T-cell (primary cell): ENCODE data around the gene RHOBTB3. TPM values are rescaled to one million over a fixed set of nuclear protein-coding genes. Genes with fewer than 3 reads are reported as not detected.
"Not testable (repeated sequence)": the region's sequence is repeated elsewhere in the genome, so short reads cannot be mapped to it uniquely, and the experiment has no call there.

ENCODE experiments used
- ATAC-seq, 4 experiments: fragments of 200-7000 bp in 3 of 4; fragments of 150-1000 bp in 1 of 4; cut with Tn5 transposase; replicated peaks in 1 of 4; 1 replicate in 3 of 4; 2 replicates in 1 of 4; pipeline ENCODE4 v1.10.0; 2021; ENCODE audit warnings: moderate library complexity in 3 of 4, mild to moderate bottlenecking in 2 of 4, moderate number of reproducible peaks in 1 of 4
- CTCF ChIA-PET, 2 donors: fragments of 300-600 bp; sonication (Branson Sonifier 250); formaldehyde crosslinking; loops; one replicate each; lab custom pipeline; 2022; ENCODE audit warnings: antibody characterized with exemption in 2 of 2; lab: Charles Lee
- POLR2A ChIA-PET, 2 donors: fragments of 300-600 bp; sonication (Branson Sonifier 250); formaldehyde crosslinking; loops; one replicate each; lab custom pipeline; 2022; ENCODE audit warnings: antibody characterized with exemption in 2 of 2; lab: Charles Lee
- DNase-seq, 35 experiments: peaks; one replicate each; pipeline versions ENCODE4 v3.0.0 to v3.0.0-alpha.2; 2013 to 2023
- H3K27ac ChIP-seq: one replicate; pipeline ENCODE4 v1.5.1; 2013; ENCODE audit warnings: low read length
- H3K27me3 ChIP-seq, 2 experiments: replicated peaks in 1 of 2; 1 replicate in 1 of 2; 2 replicates in 1 of 2; pipeline versions ENCODE4 v1.6.1 to v1.7.0; 2013; ENCODE audit warnings: low read length in 1 of 2, mixed read lengths in 1 of 2; ENCODE audit not compliant: control insufficient read depth in 2 of 2, insufficient read depth in 2 of 2; ENCODE audit errors: extremely low read depth in 1 of 2
- H3K36me3 ChIP-seq, 2 donors: 1 replicate in 1 of 2; 2 replicates in 1 of 2; pipeline versions ENCODE4 v1.6.1 to v1.7.0; 2013; ENCODE audit warnings: low read length in 1 of 2; ENCODE audit not compliant: control insufficient read depth in 2 of 2, insufficient read depth in 1 of 2; ENCODE audit errors: extremely low read depth in 1 of 2
- H3K4me1 ChIP-seq, 2 experiments: 1 replicate in 1 of 2; 2 replicates in 1 of 2; pipeline versions ENCODE4 v1.6.1 to v1.7.0; 2013; ENCODE audit warnings: low read length in 2 of 2, mixed read lengths in 1 of 2; ENCODE audit not compliant: insufficient read depth in 2 of 2, control insufficient read depth in 1 of 2; ENCODE audit errors: extremely low read depth in 1 of 2
- H3K4me3 ChIP-seq, 2 donors: 1 replicate in 1 of 2; 2 replicates in 1 of 2; pipeline versions ENCODE4 v1.5.1 to v1.7.0; 2013; ENCODE audit warnings: mild to moderate bottlenecking in 2 of 2, low read length in 1 of 2, moderate library complexity in 1 of 2; ENCODE audit not compliant: control insufficient read depth in 1 of 2; ENCODE audit errors: extremely low read depth in 1 of 2
- H3K9me3 ChIP-seq: 2 replicates; pipeline ENCODE4 v1.7.0; 2013
- H3K27ac Mint-ChIP-seq, 2 donors: one replicate each; pipeline ENCODE4 v1.8.0; 2020 to 2021; ENCODE audit warnings: mild to moderate bottlenecking in 2 of 2, mixed read lengths in 2 of 2
- H3K27me3 Mint-ChIP-seq, 2 donors: one replicate each; pipeline ENCODE4 v1.8.0; 2021 to 2022; ENCODE audit warnings: mixed read lengths in 2 of 2
- H3K36me3 Mint-ChIP-seq: one replicate; pipeline ENCODE4 v1.8.0; 2021; ENCODE audit warnings: mixed read lengths
- H3K4me1 Mint-ChIP-seq, 3 donors: one replicate each; pipeline ENCODE4 v1.8.0; 2020 to 2022; ENCODE audit warnings: mixed read lengths in 3 of 3, mild to moderate bottlenecking in 1 of 3
- H3K4me3 Mint-ChIP-seq, 3 donors: one replicate each; pipeline ENCODE4 v1.8.0; 2020 to 2022; ENCODE audit warnings: mild to moderate bottlenecking in 3 of 3, mixed read lengths in 3 of 3, moderate library complexity in 3 of 3
- H3K9me3 Mint-ChIP-seq, 3 donors: one replicate each; pipeline ENCODE4 v1.8.0; 2020 to 2022; ENCODE audit warnings: mixed read lengths in 3 of 3
- WGBS: methylation state at CpG from one replicate; pipeline ENCODE4 v1.1.5; 2013; ENCODE audit warnings: missing lambda C conversion rate; ENCODE audit not compliant: insufficient coverage; 5-methylcytosine and 5-hydroxymethylcytosine counted together
- total RNA-seq, 35 experiments: library from RNA in 6 of 35; stranded (reverse) in 6 of 35; fragments of 120-200 nt in 1 of 35; gene quantifications; one replicate each; pipeline versions ENCODE4 v1.2.1 to v1.2.4 and lab custom pipeline; 2013 to 2026

The RHOBTB3 gene
- total RNA-seq, 5 donors from 2014 or later (not counting 1 experiment from before 2014, with no cell fraction given): 2.6 to 4.8 (median 3.6) TPM

DNA sequence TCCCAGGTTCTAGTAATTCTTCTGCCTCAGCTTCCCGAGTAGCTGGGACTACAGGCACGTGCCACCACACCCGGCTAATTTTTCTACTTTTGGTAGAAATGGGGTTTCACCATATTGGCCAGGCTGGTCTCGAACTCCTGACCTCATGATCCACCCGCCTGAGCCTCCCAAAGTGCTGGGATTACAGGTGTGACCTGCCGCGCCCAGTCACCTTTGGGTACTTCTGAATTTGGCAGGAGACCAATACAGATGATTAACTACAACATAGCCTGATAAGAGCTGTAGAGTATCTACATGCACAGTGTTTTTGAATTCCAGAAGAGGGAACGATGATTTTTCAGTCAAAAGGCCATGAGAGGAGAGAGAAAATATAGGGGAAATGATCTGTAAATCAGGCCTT, 81.9 kb downstream of the RHOBTB3 start:
- H3K4me3 Mint-ChIP-seq, H3K9me3 Mint-ChIP-seq, H3K9me3 ChIP-seq, H3K27me3 Mint-ChIP-seq, ATAC-seq, H3K27ac ChIP-seq, H3K27me3 ChIP-seq, H3K4me3 ChIP-seq, DNase-seq, CTCF ChIA-PET: not testable (repeated sequence)
- Histone ChIP-seq H3K4me1 (peaks cover 65 to 76% of the 10 kb centered on the region in 2 experiments), H3K36me3 (peaks cover 4 to 62% of the 10 kb centered on the region in 2 donors)
- peaks cover 94 to 98% (median 97%) of the 10 kb centered on the region in 3 donors for H3K4me1 Mint-ChIP-seq
- WGBS: 100% methylated on average over 4 of the region's 8 CpGs
- peak overlapping the region; percentile 4 to 98 for H3K27ac Mint-ChIP-seq
- POLR2A ChIA-PET: interaction anchor here (0.6 to 1.4 kb wide), 3 partner anchors 9 to 138 kb away, joined by 3 to 5 read pairs (median 4); no protein-coding TSS in a partner anchor
- H3K36me3 Mint-ChIP-seq: peaks cover 41% of the 10 kb centered on the region

DNA sequence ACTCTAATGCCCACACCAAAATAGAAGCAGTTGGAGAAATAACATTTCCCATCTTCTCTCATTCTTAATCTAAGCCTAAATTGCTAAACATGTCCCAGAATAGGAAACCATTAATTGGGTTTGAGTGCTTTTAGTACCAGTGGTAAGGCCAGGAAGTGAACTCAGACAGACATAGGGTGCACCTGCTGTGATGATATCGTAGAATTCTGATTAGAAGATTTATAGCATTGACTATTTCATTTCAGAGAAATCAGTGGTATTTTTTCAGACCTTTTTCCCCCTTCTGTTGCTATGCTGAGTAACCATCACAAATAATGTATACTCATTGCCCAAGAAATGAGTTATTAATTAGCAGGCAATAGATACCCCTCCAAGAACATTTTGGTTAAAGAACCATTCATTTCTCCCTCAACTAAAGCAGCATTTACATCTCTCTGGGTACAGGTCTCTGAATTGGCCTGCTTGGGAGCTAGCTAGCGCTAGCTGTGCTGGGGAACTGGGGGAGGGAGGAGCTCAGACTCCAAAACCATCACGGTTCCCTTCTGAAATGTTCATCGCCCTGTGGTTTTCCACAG, 84.1 kb downstream of the RHOBTB3 start:
- peak overlapping the region; percentile 91 to 97 for H3K27ac Mint-ChIP-seq
- no peaks in the 10 kb centered on the region for H3K9me3 Mint-ChIP-seq
- H3K4me3 ChIP-seq: no peak overlapping the region
- WGBS: 80% methylated on average over 1 of the region's 4 CpGs
- H3K4me3 Mint-ChIP-seq: peak overlapping the region in 2 of 3 donors; percentile 28 to 98
- no peaks in the 10 kb centered on the region for H3K27me3 ChIP-seq
- H3K4me1 ChIP-seq: peaks cover 60 to 74% of the 10 kb centered on the region in 2 experiments
- no peaks in the 10 kb centered on the region for H3K27me3 Mint-ChIP-seq
- H3K4me1 Mint-ChIP-seq: peaks cover 90 to 94% (median 93%) of the 10 kb centered on the region in 3 donors
- H3K9me3 ChIP-seq: no peaks in the 10 kb centered on the region
- peaks cover 41% of the 10 kb centered on the region for H3K36me3 Mint-ChIP-seq
- ChIA-PET CTCF (interaction anchor here (0.9 to 2.3 kb wide), 4 partner anchors 7 to 34 kb away, joined by 3 to 14 read pairs (median 6); partner anchors contain the start of gene GLRX (in 1 of the 2)), POLR2A (no interaction called here)
- ATAC-seq (no peak), DNase-seq (no peak)
- H3K27ac ChIP-seq: peak overlapping the region; percentile 86
- H3K36me3 ChIP-seq: peaks cover 4 to 59% of the 10 kb centered on the region in 2 donors

DNA sequence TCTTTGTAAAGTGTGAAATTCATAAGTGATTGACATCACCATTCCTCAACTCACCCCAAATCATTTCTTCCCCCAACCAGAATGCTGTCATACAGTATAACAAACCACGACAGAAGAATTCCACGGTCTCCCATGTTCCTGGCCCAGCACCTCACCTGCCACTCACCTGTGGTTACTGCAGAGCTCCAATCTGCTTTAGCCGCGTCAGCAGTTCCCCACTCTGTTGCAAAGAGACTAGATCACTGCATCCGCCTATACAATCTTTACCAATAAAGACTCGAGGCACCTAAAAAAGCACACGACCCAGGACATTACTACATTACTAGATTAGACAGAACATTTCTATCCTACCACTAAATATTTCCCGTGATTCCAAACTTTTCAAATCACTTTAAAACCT, 85.2 kb downstream of the RHOBTB3 start:
- H3K27ac Mint-ChIP-seq: peak overlapping the region; percentile 91 to 97
- peaks cover 57 to 75% of the 10 kb centered on the region in 2 experiments for H3K4me1 ChIP-seq
- no peaks in the 10 kb centered on the region for H3K27me3 ChIP-seq
- peaks cover 41% of the 10 kb centered on the region for H3K36me3 Mint-ChIP-seq
- 75% methylated on average over 6 of the region's 8 CpGs for WGBS
- peaks cover 88 to 93% (median 90%) of the 10 kb centered on the region in 3 donors for H3K4me1 Mint-ChIP-seq
- peaks cover 4 to 59% of the 10 kb centered on the region in 2 donors for H3K36me3 ChIP-seq
- peak overlapping the region; percentile 86 for H3K27ac ChIP-seq
- H3K4me3 Mint-ChIP-seq: peak overlapping the region; percentile 98 to 99 (median 98)
- ATAC-seq: no peak
- DNase-seq: no peak
- H3K9me3 Mint-ChIP-seq: no peaks in the 10 kb centered on the region
- H3K4me3 ChIP-seq: no peak overlapping the region
- H3K9me3 ChIP-seq: no peaks in the 10 kb centered on the region
- H3K27me3 Mint-ChIP-seq: no peaks in the 10 kb centered on the region
- ChIA-PET CTCF (interaction anchor here (0.6 to 3.0 kb wide), 4 partner anchors 7 to 35 kb away, joined by 3 to 18 read pairs (median 9); no protein-coding TSS in a partner anchor), POLR2A (interaction anchor here in 1 of 2 donors (0.6 kb wide), 1 partner anchor 143 kb away, joined by 3 read pairs; no protein-coding TSS in a partner anchor)

DNA sequence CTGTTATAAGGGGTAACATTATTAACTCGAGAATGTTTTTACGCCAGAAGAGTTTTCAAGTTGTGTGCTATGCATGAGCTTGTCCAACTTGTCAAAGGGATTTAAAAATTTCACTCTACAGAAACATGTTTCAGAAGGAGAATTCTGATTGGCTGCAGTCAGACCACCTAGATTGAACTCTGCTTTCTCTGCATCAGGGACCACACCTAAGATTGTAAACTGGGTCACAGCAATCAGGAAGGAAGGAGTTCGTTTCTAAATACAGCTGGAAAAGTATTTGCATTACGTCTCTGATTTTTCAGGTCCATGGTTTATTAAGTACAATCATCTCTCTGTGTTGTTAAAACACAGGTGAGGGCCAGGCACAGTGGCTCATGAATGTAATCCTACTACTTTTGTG, 85.6 kb downstream of the RHOBTB3 start:
- H3K36me3 Mint-ChIP-seq: peaks cover 37% of the 10 kb centered on the region
- ATAC-seq (no peak), DNase-seq (no peak)
- ChIA-PET CTCF (interaction anchor here (1.2 to 3.0 kb wide), 3 partner anchors 7 to 35 kb away, joined by 4 to 18 read pairs (median 14); no protein-coding TSS in a partner anchor), POLR2A (interaction anchor here in 1 of 2 donors (0.6 kb wide), 1 partner anchor 143 kb away, joined by 3 read pairs; no protein-coding TSS in a partner anchor)
- Histone ChIP-seq H3K4me1 (peaks cover 54 to 70% of the 10 kb centered on the region in 2 experiments), H3K4me3 (peak overlapping the region; percentile 39 to 72), H3K36me3 (peaks cover 4 to 56% of the 10 kb centered on the region in 2 donors), H3K9me3 (no peaks in the 10 kb centered on the region), H3K27ac (peak overlapping the region; percentile 86), H3K27me3 (no peaks in the 10 kb centered on the region)
- 30% methylated on average over 2 of the region's 4 CpGs for WGBS
- no peaks in the 10 kb centered on the region for H3K9me3 Mint-ChIP-seq
- peak overlapping the region; percentile 91 to 97 for H3K27ac Mint-ChIP-seq
- peaks cover 86 to 89% (median 87%) of the 10 kb centered on the region in 3 donors for H3K4me1 Mint-ChIP-seq
- H3K4me3 Mint-ChIP-seq: peak overlapping the region; percentile 98 to 99 (median 98)
- no peaks in the 10 kb centered on the region for H3K27me3 Mint-ChIP-seq

DNA sequence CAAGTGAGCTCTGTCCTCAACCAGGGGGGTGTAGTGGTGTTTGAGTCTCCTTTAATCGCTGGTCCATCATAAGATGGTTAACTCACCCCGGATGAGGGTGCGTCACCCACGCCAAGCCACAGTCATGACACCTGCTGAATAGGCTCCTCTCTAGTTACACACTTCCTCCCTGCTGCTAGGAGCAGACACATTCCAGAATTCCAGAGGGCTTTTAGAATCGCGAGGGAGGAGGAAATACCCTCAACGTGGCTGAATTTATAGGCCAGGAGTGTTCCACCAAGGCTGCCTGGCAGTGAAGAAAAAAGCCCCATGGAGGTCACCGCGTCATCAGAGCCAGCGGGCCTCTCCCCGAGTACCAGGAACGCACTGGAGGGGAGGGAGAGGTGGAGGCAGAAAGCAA, 86.3 kb downstream of the RHOBTB3 start:
- H3K9me3 Mint-ChIP-seq: no peaks in the 10 kb centered on the region
- POLR2A ChIA-PET: interaction anchor here (0.6 kb wide), 2 partner anchors 8 to 775 kb away, joined by 3 read pairs; no protein-coding TSS in a partner anchor
- H3K4me1 ChIP-seq: peaks cover 47 to 64% of the 10 kb centered on the region in 2 experiments
- H3K4me3 Mint-ChIP-seq: peak overlapping the region; percentile 98 to 99 (median 98)
- H3K9me3 ChIP-seq: no peaks in the 10 kb centered on the region
- whole genome bisulfite sequencing: 67% methylated on average over 6 of the region's 12 CpGs
- peaks cover 79 to 82% (median 80%) of the 10 kb centered on the region in 3 donors for H3K4me1 Mint-ChIP-seq
- CTCF ChIA-PET: interaction anchor here (0.7 to 3.0 kb wide), 4 partner anchors 8 to 154 kb away, joined by 3 to 18 read pairs (median 9); no protein-coding TSS in a partner anchor
- peak in 3 of 4 experiments; percentile 15 to 32 (median 17) for ATAC-seq
- DNase-seq: peak in 20 of 35 experiments; percentile 14 to 55 (median 33)
- H3K36me3 Mint-ChIP-seq: peaks cover 32% of the 10 kb centered on the region
- H3K27me3 Mint-ChIP-seq: no peaks in the 10 kb centered on the region
- H3K27ac Mint-ChIP-seq: peak overlapping the region; percentile 91 to 97
- peak overlapping the region; percentile 86 for H3K27ac ChIP-seq
- H3K27me3 ChIP-seq: no peaks in the 10 kb centered on the region
- peaks cover 4 to 51% of the 10 kb centered on the region in 2 donors for H3K36me3 ChIP-seq
- H3K4me3 ChIP-seq: peak overlapping the region; percentile 39 to 72
